ENCODE data around the gene GRK5.

GRK5 gene

DNA sequence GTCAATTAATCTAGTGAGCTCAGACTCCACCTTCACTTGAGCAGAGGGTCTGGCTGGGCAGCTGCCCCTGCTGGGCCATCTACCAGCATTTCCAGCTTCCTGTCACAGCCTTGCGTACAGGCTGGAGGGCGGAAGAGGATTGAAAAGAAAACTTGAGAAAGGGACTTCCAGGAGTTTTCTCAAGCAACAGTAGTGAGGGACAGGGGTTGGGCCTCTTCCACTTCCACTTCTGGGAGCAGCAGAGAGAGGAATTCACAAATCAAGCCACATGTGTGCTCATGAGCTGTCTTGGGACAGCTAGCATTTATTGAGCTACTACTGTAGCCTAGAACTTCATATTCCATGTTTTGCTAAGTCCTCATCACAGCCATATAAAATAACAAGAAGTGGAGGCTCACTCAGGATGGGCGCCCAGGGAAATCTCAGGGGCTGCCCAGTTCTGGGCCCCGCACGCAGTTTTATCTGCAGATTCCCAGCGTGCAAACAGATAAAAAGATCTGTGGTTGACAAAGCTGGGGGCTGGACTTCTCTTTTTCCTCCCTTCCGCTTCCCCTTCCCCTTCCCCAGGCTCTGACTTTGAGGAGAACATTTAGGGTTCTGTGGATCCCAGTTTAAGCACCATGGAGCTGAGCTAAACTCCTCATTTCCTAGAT, 199.4 kb downstream of the GRK5 start:
- Histone ChIP-seq H3K4me3 (ENCODE audit: low read depth, low read length) (no peak overlapping the region), H3K9me3 (no peaks in the 10 kb centered on the region), H3K27me3 (no peaks in the 10 kb centered on the region), H3K4me1 (no peaks in the 10 kb centered on the region), H3K36me3 (no peaks in the 10 kb centered on the region)
- no peak for TF ChIP-seq CTCF (IDR thresholded peaks at IDR 0.05; ENCODE audit: low read depth, low read length)
- DNase-seq = no peak

DNA sequence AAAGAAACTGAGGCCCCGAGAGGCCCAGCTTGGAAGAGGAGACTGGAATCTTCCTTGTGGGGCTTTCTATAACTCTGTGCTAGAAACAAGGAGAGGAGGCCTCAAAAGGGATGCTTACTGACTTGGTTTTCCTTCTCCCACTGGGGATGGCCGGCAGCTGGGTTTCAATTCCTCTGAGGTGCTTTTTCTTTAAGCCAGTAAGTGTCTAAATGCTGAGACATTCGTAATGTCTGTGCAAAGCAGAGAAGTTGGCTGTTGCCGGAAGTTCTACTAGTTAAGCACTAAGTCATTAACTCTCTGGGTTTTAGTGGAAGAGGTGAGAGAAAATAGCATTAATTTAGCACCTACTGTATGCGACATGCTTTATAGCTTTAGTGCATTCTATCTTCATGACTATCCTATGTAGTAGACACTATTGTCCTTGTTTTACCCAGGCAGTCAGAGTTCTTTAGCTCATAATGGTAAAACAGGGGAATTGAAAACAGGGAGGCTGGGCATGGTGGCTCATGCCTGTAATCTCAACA, 199.9 kb downstream of the GRK5 start:
- H3K36me3 ChIP-seq = no peaks in the 10 kb centered on the region
- DNase-seq = no peak
- no peak for TF ChIP-seq CTCF (IDR thresholded peaks at IDR 0.05; ENCODE audit: low read depth, low read length)
- H3K27me3 ChIP-seq = no peaks in the 10 kb centered on the region
- no peak overlapping the region for H3K4me3 ChIP-seq (ENCODE audit: low read depth, low read length)
- no peaks in the 10 kb centered on the region for H3K9me3 ChIP-seq
- peaks cover 4% of the 10 kb centered on the region for H3K4me1 ChIP-seq

- Histone ChIP-seq H3K4me3 (ENCODE audit: low read depth, low read length) (no peak overlapping the region), H3K4me1 (peaks cover 10% of the 10 kb centered on the region), H3K9me3 (no peaks in the 10 kb centered on the region), H3K27me3 (no peaks in the 10 kb centered on the region), H3K36me3 (no peaks in the 10 kb centered on the region)
- no peak for DNase-seq
- no peak for TF ChIP-seq CTCF (IDR thresholded peaks at IDR 0.05; ENCODE audit: low read depth, low read length)
Measured at GRCh38 chr10:119408072-119408471, 200.7 kb downstream of the GRK5 start.

GRCh38 chr10:119408969-119409371, 201.6 kb downstream of the GRK5 start:
- Histone ChIP-seq H3K27me3 (no peaks in the 10 kb centered on the region), H3K9me3 (no peaks in the 10 kb centered on the region), H3K4me3 (ENCODE audit: low read depth, low read length) (no peak overlapping the region), H3K4me1 (peaks cover 12% of the 10 kb centered on the region), H3K36me3 (no peaks in the 10 kb centered on the region)
- DNase-seq = no peak
- no peak for TF ChIP-seq CTCF (IDR thresholded peaks at IDR 0.05; ENCODE audit: low read depth, low read length)

DNA sequence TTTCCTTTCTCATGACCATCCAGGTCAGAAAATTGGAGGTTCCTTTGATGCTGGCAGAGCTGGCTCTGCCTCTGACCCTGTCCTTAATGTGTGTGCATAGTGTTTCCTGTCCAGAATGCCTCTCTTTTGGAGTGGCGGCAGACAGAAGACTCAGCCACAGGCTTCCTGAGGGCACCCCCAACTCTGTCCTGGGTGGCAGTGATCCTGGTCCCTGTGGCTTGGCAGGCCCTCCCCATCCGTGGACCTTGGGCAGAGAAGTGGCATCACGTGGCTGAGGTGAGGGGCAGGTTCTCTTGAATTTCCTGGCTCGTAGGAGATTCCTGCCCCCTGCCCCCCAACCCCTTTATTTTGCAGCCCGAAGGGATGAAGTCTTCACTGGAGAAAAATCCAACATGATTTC, 202.0 kb downstream of the GRK5 start:
- no peaks in the 10 kb centered on the region for H3K27me3 ChIP-seq
- no peaks in the 10 kb centered on the region for H3K9me3 ChIP-seq
- H3K4me3 ChIP-seq (ENCODE audit: low read depth, low read length) = no peak overlapping the region
- DNase-seq = no peak
- H3K36me3 ChIP-seq = no peaks in the 10 kb centered on the region
- H3K4me1 ChIP-seq = peaks cover 12% of the 10 kb centered on the region
- TF ChIP-seq CTCF (IDR thresholded peaks at IDR 0.05; ENCODE audit: low read depth, low read length) = no peak

DNA sequence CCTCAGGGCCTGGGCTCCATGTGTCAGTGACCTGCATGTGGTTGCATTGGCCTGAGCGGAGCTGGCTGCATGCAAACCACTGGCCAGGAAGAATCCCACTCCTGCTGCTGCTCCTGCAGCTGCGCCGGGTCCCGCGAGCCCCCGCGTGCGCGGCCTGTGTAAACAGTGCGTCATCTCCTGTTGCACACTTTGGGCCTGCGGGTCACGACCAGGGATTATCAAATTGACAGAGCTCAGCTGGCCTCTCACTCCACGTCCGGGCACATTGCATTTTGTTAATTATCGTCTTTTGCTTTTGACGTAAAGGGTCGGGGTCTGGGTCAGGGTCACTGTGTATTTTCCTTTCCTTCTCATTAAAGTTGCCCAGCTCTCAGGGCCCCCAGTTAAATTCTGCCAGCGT, 202.5 kb downstream of the GRK5 start:
- TF ChIP-seq CTCF (IDR thresholded peaks at IDR 0.05; ENCODE audit: low read depth, low read length) = no peak
- H3K9me3 ChIP-seq = no peaks in the 10 kb centered on the region
- peaks cover 12% of the 10 kb centered on the region for H3K4me1 ChIP-seq
- H3K27me3 ChIP-seq = no peaks in the 10 kb centered on the region
- DNase-seq = no peak
- H3K36me3 ChIP-seq = no peaks in the 10 kb centered on the region
- H3K4me3 ChIP-seq (ENCODE audit: low read depth, low read length) = no peak overlapping the region
